Lower lobe of right lung (tissue), 2 donors: ENCODE results near the gene USP48. TPM values are rescaled to one million over a fixed set of nuclear protein-coding genes. Genes with fewer than 3 reads are reported as not detected.

Experiments used
- ATAC-seq, 2 donors: fragments of 200-7000 bp; cut with Tn5 transposase; one replicate each; pipeline ENCODE4 v1.9.1; 2020 to 2022; ENCODE audit warnings: mild to moderate bottlenecking in 2 of 2, moderate library complexity in 2 of 2
- DNase-seq: peaks from one replicate; pipeline ENCODE4 v3.0.0-alpha.2; 2020
- H3K27ac ChIP-seq: fragments of 200-600 bp; one replicate; pipeline ENCODE4 v1.8.0; 2022
- H3K27me3 ChIP-seq: fragments of 200-600 bp; one replicate; pipeline ENCODE4 v1.8.0; 2022; ENCODE audit warnings: low read depth
- H3K36me3 ChIP-seq: fragments of 200-600 bp; one replicate; pipeline ENCODE4 v1.8.0; 2022; ENCODE audit warnings: mild to moderate bottlenecking
- H3K4me1 ChIP-seq: fragments of 200-600 bp; one replicate; pipeline ENCODE4 v1.8.0; 2022
- H3K4me3 ChIP-seq: fragments of 200-600 bp; one replicate; pipeline ENCODE4 v1.8.0; 2022; ENCODE audit warnings: mild to moderate bottlenecking
- H3K9me3 ChIP-seq: fragments of 200-600 bp; one replicate; pipeline ENCODE4 v1.8.0; 2022
- intact Hi-C: fragments of 100-400 bp; cut with DNase I; formaldehyde crosslinking; loops from one replicate; pipeline ENCODE4 v1.11.0; 2022
- long read RNA-seq: library from polyadenylated mRNA; unstranded; transcript quantifications from one replicate; pipeline ENCODE4 v2.0.0, GENCODE V29; 2021
- total RNA-seq: library from RNA; stranded (reverse); fragmentation: NEBNext Ultra II Directional; extraction: Animal tissue kit (Norgen Biotek cat#: 25700); gene quantifications from one replicate; pipeline ENCODE4 v1.2.1, GENCODE V29; 2021
- TF ChIP-seq, protein P1 (sequence below): fragments of 200-600 bp; IDR thresholded peaks from one replicate; pipeline ENCODE4 v1.8.0; 2022; ENCODE audit warnings: antibody characterized with exemption, mild to moderate bottlenecking
- donor health status: DM: no; HTN: yes; CAD: no; lungs with severe emphysema.

USP48 gene, protein sequence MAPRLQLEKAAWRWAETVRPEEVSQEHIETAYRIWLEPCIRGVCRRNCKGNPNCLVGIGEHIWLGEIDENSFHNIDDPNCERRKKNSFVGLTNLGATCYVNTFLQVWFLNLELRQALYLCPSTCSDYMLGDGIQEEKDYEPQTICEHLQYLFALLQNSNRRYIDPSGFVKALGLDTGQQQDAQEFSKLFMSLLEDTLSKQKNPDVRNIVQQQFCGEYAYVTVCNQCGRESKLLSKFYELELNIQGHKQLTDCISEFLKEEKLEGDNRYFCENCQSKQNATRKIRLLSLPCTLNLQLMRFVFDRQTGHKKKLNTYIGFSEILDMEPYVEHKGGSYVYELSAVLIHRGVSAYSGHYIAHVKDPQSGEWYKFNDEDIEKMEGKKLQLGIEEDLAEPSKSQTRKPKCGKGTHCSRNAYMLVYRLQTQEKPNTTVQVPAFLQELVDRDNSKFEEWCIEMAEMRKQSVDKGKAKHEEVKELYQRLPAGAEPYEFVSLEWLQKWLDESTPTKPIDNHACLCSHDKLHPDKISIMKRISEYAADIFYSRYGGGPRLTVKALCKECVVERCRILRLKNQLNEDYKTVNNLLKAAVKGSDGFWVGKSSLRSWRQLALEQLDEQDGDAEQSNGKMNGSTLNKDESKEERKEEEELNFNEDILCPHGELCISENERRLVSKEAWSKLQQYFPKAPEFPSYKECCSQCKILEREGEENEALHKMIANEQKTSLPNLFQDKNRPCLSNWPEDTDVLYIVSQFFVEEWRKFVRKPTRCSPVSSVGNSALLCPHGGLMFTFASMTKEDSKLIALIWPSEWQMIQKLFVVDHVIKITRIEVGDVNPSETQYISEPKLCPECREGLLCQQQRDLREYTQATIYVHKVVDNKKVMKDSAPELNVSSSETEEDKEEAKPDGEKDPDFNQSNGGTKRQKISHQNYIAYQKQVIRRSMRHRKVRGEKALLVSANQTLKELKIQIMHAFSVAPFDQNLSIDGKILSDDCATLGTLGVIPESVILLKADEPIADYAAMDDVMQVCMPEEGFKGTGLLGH
- 61.9 TPM for total RNA-seq
- long read RNA-seq, full-length matches to known transcripts = 16 of 74 reads
- long read RNA-seq, partial matches to known transcripts = 42 of 74 reads
- long read RNA-seq, other reads (novel, unspliced or antisense) = 16 of 74 reads

DNA sequence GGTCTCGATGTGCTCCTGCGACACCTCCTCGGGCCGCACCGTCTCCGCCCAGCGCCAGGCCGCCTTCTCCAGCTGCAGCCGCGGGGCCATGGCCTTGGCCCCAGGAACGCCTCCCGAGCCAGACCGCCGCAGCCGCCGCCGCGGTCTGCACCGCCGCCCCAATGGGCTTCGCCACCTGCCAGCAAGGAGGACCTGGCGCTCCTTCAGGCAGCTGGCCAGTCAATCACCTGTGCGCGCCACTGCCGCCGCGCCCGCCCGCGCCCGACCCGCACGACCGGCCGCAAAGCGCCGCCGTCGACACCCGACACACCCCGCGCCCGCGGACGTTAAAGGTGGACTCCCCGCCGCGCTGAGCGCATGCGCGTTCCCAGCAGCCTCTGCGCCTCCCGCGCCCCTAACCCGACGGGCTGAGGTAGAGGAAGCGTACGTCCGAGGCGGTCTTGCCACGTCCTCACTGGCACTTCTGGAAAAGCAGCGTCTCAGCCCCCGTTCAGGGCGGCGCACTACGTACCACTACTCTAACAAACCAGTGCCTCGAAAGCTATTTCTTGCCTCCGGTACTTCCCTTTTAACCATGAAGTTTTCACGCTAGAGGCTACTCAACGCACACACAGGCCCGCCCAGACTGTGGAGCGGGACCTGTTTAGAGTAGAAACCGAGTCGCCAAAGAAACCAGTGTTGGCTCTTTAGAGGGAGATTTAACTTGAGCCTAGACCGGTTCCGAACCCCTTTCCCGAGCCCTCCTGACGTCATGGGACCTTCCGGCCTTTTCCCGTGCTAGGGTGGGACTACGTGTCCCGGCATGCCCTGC, at the start of gene USP48:
USP48 (minus strand) TSS at position 282 of the 811 bp plus-strand sequence; CDS start at position 90, 192 bp downstream.
- peaks cover 24% of the 10 kb centered on the region for H3K4me1 ChIP-seq
- ATAC-seq (peak; percentile 97), DNase-seq (peak; percentile 98)
- no peaks in the 10 kb centered on the region for H3K27me3 ChIP-seq
- peak within 1 kb of the TSS; percentile 99 for H3K4me3 ChIP-seq
- H3K9me3 ChIP-seq = no peaks in the 10 kb centered on the region
- H3K36me3 ChIP-seq = no peaks in the 10 kb centered on the region
- peak within 1 kb of the TSS; percentile 98 for H3K27ac ChIP-seq
- intact Hi-C loops = no loop called here
- TF ChIP-seq, protein P1, sequence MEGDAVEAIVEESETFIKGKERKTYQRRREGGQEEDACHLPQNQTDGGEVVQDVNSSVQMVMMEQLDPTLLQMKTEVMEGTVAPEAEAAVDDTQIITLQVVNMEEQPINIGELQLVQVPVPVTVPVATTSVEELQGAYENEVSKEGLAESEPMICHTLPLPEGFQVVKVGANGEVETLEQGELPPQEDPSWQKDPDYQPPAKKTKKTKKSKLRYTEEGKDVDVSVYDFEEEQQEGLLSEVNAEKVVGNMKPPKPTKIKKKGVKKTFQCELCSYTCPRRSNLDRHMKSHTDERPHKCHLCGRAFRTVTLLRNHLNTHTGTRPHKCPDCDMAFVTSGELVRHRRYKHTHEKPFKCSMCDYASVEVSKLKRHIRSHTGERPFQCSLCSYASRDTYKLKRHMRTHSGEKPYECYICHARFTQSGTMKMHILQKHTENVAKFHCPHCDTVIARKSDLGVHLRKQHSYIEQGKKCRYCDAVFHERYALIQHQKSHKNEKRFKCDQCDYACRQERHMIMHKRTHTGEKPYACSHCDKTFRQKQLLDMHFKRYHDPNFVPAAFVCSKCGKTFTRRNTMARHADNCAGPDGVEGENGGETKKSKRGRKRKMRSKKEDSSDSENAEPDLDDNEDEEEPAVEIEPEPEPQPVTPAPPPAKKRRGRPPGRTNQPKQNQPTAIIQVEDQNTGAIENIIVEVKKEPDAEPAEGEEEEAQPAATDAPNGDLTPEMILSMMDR = no peak

DNA sequence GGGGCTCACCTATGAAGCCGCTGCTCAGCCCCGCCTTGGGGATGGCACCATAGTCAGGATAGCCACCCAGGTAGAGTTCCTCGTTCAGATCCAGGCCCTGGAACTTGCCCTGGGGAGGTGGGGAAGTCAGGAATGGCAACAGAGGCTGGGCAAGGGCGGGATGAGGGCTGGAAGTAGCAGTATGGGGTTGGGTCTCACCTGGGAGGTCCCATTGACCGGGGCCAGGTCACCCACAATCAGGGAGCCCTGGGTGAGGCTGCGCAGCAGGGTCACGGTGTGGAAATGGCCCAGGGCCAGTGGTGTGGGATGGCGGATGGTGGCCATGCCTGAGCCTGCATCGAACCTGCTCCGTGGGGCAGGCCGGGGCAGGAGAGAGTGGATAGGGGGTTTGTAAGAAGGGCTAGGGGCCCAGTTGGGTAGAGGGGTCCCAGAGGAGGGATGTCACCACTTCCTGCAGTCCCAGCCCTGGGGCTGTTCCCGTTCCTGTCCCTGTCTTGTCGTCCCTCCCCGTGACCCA, 48.6 kb upstream of the USP48 start:
- Histone ChIP-seq H3K4me3 (no peak overlapping the region), H3K27me3 (no peaks in the 10 kb centered on the region), H3K36me3 (peaks cover 98% of the 10 kb centered on the region), H3K9me3 (no peaks in the 10 kb centered on the region), H3K27ac (no peak overlapping the region), H3K4me1 (no peaks in the 10 kb centered on the region)
- DNase-seq = no peak
- ATAC-seq = peak in 1 of 2 donors; percentile 2
- TF ChIP-seq, protein P1 = no peak
- intact Hi-C loops = no loop called here

DNA sequence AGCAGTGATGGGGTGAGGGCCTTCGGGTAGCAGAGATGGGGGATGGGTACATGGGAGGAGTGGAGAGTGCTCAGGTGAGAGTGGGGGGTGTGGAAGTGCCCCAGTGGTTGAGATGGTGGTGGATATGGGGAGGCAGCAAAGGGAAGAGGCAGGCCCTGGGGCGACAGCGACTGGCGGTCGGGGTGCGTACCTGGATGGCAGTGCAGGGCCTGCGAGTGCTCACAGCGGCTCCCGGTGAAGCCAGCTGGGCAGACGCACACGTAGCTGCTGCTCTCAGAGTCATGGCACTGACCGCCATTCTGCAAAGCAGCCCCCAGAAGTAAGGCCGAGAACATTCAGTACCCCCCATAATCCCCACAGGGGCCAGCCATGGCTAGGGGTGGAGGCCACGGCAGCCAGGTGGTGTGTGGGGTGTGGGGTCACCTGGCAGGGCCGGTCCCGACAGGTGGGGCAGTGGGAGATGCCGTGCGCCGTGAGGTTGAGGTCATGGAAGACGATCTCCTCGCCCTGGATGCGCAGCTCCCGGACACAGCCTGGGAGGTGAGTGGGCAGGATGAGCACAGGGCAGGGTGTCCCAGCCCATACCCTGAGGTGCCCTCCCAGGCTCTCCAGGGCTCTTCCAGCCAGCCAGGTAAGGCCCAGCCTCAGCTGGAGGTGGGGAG, 48.0 kb upstream of the USP48 start:
- H3K27me3 ChIP-seq = no peaks in the 10 kb centered on the region
- TF ChIP-seq, protein P1 = no peak
- no peaks in the 10 kb centered on the region for H3K9me3 ChIP-seq
- H3K36me3 ChIP-seq = peaks cover 98% of the 10 kb centered on the region
- intact Hi-C loops = no loop called here
- no peaks in the 10 kb centered on the region for H3K4me1 ChIP-seq
- H3K27ac ChIP-seq = no peak overlapping the region
- DNase-seq (no peak), ATAC-seq (no peak)
- no peak overlapping the region for H3K4me3 ChIP-seq

DNA sequence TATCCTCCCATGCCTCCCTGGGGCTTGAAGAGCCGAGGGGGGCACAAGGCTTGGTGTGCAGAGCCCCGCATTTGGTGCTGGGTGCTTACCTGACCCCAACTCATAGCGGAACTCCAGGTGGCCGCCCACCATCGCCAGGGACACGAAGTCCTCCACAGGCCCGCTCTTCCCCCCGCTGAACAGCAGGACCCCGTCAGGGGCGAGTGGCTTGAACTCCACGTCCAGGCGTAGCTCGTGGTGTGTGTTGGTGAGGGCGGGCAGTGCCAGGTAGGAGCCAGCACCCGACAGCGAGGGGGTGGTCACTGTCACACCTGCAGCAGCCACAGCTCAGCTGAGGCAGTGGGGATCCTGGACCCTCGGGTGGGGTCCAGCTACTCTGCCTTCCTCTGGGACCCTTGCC, 46.3 kb upstream of the USP48 start:
- H3K36me3 ChIP-seq = peaks cover 96% of the 10 kb centered on the region
- intact Hi-C loops = no loop called here

More for the DNA sequence above, 46.3 kb upstream of the USP48 start:
- H3K4me1 ChIP-seq = no peaks in the 10 kb centered on the region
- TF ChIP-seq, protein P1 = no peak
- DNase-seq (no peak), ATAC-seq (no peak)
- no peak overlapping the region for H3K27ac ChIP-seq
- H3K9me3 ChIP-seq = no peaks in the 10 kb centered on the region
- no peaks in the 10 kb centered on the region for H3K27me3 ChIP-seq
- no peak overlapping the region for H3K4me3 ChIP-seq
